ENCODE results near the gene SNX27.

- TF ChIP-seq CTCF (IDR thresholded peaks at IDR 0.05): no peak
- TF ChIP-seq EZH2 (IDR thresholded peaks at IDR 0.05; ENCODE audit: borderline replicate concordance, insufficient read depth, low read depth, low read length, poor library complexity, severe bottlenecking): no peak
Measured at GRCh38 chr1:151613282-151613780, 1.5 kb downstream of the SNX27 start.

Measured in B cell (primary cell).